A549 (cell line): ENCODE measurements around the gene TTC12.

Experiments used
- EHMT2 ChIP-seq: fragments of 200-600 bp; sonication (generic); IDR thresholded peaks from 2 replicates; pipeline ENCODE4 v1.6.1; 2016; ENCODE audit warnings: antibody characterized with exemption, low read depth, mild to moderate bottlenecking, moderate library complexity
- ELK1 ChIP-seq: fragments of 150-350 bp; IDR thresholded peaks from 2 replicates; pipeline ENCODE4 v1.6.1; 2014; ENCODE audit warnings: low read depth, mild to moderate bottlenecking, low read length
- ESRRA ChIP-seq: fragments of 150-350 bp; IDR thresholded peaks from 2 replicates; pipeline ENCODE4 v1.6.1; 2014; ENCODE audit warnings: mild to moderate bottlenecking, low read length, borderline replicate concordance
- MYC ChIP-seq: IDR thresholded peaks from 2 replicates; pipeline ENCODE4 v1.6.1; 2012; ENCODE audit warnings: mild to moderate bottlenecking, inconsistent platforms, low read length, improper control_type of control experiment, borderline replicate concordance
- RCOR1 ChIP-seq: fragments of 150-350 bp; IDR thresholded peaks from 2 replicates; pipeline ENCODE4 v1.6.1; 2014; ENCODE audit warnings: antibody characterized with exemption, low read length, low read depth
- REST ChIP-seq: fragments of 200-600 bp; sonication (generic); IDR thresholded peaks from 2 replicates; pipeline ENCODE4 v1.6.1; 2016; ENCODE audit warnings: antibody characterized with exemption, mild to moderate bottlenecking, moderate library complexity
- RNF2 ChIP-seq: fragments of 200-600 bp; sonication (generic); IDR thresholded peaks from 2 replicates; pipeline ENCODE4 v1.6.1; 2016; ENCODE audit warnings: low read depth, mild to moderate bottlenecking, antibody characterized with exemption, moderate library complexity, borderline replicate concordance
- SMC3 ChIP-seq: fragments of >200 bp; sonication (Bioruptor Twin); formaldehyde crosslinking; IDR thresholded peaks from 3 replicates; pipeline ENCODE4 v1.6.1; 2018; ENCODE audit warnings: inconsistent platforms
- SREBF2 ChIP-seq: fragments of 450-650 bp; IDR thresholded peaks from 2 replicates; pipeline ENCODE4 v1.6.1; 2014; ENCODE audit warnings: mild to moderate bottlenecking, moderate library complexity
- TF ChIP-seq, protein P1 (sequence below): fragments of >200 bp; sonication (Bioruptor Twin); formaldehyde crosslinking; IDR thresholded peaks from 3 replicates; pipeline ENCODE4 v1.5.1; 2016
- TF ChIP-seq, protein P2 (sequence below): IDR thresholded peaks from 2 replicates; pipeline ENCODE4 v1.6.1; 2012

- TF ChIP-seq, protein P1, sequence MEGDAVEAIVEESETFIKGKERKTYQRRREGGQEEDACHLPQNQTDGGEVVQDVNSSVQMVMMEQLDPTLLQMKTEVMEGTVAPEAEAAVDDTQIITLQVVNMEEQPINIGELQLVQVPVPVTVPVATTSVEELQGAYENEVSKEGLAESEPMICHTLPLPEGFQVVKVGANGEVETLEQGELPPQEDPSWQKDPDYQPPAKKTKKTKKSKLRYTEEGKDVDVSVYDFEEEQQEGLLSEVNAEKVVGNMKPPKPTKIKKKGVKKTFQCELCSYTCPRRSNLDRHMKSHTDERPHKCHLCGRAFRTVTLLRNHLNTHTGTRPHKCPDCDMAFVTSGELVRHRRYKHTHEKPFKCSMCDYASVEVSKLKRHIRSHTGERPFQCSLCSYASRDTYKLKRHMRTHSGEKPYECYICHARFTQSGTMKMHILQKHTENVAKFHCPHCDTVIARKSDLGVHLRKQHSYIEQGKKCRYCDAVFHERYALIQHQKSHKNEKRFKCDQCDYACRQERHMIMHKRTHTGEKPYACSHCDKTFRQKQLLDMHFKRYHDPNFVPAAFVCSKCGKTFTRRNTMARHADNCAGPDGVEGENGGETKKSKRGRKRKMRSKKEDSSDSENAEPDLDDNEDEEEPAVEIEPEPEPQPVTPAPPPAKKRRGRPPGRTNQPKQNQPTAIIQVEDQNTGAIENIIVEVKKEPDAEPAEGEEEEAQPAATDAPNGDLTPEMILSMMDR: no peak
- TF ChIP-seq ELK1 (no peak), SMC3 (no peak), RNF2 (no peak), SREBF2 (no peak), RCOR1 (no peak), MYC (no peak), ESRRA (no peak), EHMT2 (no peak), REST (no peak)
- TF ChIP-seq, protein P2, sequence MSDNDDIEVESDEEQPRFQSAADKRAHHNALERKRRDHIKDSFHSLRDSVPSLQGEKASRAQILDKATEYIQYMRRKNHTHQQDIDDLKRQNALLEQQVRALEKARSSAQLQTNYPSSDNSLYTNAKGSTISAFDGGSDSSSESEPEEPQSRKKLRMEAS: no peak
Measured at GRCh38 chr11:113308601-113309000, 5.8 kb upstream of the TTC12 start.
